HG03045 (cell line): Measurements from ENCODE around the gene IQCM.

Source experiments
- ATAC-seq: cut with Tn5 transposase; IDR thresholded peaks from one replicate; pipeline ENCODE4 v1.9.1; 2021; ENCODE audit warnings: mild to moderate bottlenecking, moderate library complexity; ENCODE audit not compliant: unreplicated experiment

Gene IQCM

DNA sequence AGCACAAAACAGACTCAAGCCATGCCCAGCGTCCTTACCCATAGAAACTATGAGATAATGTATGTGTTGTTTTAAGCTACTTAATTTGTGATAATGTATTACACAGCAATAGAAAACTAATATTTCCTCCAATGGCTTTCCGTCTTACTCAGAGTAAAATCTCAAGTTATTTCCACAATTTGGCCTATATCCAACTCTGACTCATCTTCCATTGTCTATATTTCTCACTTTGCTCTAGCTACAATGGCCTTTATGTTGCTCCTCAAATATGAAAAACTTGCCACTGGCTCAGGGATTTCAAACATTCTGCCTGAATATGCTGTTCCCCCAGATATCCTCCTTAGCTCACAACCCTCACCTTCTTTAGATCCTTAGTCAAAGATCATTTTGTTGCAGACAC, 31.6 kb downstream of the IQCM start:
- ATAC-seq: no peak

DNA sequence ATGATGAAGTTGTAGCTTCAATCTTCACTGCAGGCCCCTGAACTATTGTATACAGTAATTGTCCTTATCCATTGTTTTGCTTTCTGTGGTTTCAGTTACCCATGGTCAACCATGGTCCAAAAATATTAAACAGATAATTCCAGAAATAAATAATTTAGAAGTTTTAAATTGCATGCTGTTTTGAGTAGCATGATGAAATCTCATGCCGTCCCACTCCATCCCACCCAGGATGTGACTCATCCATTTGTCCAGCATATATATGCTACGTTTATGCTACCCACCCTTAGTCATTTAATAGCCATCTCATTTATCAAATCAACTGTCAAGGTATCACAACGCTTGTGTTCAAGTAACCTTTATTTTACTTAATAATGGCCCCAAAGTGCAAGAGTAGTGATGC, 34.5 kb downstream of the IQCM start:
- no peak for ATAC-seq

DNA sequence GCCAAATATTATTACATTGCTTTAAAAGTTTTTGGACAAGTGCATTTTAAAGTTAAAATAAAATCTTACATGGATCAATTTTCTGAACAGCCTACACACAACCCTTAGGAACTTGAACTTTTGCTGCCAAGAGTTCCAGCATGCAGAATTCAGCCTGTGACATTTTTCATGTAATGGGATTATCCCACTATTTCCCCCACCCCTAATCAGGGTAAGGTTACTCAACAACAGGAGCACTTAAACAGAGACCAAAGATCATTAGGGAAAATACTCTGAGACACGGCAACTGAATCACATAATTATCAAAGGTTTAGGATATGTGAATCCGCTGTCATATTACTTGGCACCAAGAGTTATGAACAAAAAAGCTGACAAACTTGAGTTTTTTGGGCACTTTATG, 47.2 kb downstream of the IQCM start:
- ATAC-seq: no peak

DNA sequence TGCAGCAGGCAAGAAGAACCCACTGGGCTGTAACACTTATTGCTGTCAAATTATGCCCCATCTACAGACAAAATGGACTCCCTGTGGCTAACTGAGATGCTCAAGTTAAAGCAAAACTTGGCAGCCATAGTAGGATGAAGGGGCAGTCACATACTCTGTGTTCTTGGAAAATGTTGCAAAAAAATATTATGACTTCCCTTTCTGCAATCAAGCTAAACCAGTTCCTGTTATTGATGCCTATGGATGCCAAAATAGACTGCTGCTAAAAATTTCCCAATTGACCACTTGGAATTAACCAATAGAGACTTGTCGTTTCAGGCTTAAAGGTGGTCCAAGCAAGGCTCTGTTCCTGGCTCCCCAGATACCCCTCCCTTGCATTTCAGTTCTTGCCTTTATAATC, 49.5 kb downstream of the IQCM start:
- no peak for ATAC-seq

DNA sequence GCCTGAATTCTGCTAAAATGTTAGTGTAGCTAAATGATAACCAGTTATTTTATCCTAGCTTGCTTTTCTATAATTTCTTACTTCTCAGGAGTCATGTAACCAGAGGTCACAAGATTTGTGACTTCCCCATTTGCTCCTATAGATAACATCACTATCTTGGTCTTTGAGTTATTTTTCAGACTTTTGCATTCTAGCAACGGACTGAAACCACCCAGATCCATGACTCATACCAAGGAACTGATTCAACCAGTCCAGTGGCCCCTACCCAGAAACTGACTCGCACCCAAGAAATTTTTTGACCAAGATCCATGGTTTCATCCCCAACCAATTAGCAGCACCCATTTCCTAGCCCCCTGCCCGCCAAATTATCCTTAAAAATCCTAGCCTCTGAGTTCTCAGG, 50.0 kb downstream of the IQCM start:
- ATAC-seq: no peak

DNA sequence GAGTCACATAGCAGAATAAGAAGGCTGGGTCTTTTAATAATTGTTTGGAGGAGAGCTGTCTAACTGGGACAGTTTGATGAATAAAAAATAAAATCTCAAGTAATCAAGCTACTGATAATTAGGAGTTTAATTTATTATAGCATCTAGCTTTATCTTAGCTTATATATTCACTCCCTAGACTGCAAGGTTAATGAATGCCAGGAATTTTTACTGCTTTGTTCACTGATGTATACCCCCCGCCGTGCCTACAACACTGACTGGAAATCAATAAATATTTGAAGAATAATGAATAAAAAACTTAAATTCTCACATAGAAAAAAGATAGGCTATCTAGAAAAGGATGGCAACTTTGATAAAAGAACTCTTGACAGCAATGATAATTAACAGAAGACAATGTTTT, 59.7 kb downstream of the IQCM start:
- no peak for ATAC-seq

DNA sequence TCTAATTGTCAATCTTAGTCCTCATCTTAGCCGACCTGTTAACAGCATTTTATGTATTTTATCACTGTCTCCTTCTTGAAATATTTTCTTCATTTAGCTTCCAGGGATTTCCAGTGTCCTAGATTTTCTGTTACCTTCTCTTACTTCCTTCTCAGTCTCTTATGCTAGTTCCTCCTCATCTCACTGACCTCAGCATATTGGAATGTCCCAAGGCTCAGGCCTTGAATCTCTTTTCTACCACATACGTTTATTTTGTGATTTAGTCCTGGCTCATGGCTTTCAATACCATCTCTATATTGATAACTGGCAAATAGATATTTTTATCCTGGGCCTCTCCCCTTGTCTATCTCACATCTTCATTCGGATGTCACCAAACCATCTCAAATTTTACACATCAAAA, 61.1 kb downstream of the IQCM start:
- no peak for ATAC-seq

DNA sequence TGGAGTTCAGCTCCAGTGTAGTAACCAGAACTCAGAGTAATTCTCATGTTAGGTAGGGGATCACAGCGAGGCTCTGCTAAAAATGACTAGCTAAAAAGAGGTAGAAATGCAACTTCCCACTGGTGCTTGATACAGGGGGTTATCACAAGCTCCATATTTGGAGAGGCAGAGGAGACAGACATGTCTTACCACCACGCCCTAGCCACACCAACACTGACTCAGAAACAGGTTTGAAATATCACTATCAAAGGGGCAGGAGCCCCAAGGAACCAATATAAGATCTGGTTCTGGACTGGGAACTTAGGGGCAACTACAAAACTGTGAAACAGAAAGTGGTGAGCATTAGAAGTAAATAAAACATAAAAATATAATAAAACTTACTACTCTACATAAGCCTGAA, 62.9 kb downstream of the IQCM start:
- no peak for ATAC-seq

DNA sequence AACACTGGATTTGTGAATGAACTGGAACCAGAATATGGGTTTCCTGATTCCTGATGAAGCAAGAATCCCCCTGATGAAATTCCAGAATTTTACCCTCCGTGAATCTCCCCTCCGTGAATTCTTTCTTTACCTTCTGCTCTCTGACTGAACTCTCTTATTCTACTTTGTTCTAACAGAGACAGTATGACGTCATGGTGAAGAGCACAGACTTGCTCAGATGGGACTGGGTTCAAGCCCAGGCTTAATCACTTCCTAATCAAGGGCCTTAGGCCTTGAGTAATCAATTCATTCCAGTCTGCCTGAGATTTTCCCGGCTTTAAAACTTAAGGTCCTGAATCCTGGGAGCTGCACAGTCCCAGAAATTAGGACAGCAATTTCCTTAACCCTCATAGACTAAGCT, 64.5 kb downstream of the IQCM start:
- ATAC-seq: no peak

DNA sequence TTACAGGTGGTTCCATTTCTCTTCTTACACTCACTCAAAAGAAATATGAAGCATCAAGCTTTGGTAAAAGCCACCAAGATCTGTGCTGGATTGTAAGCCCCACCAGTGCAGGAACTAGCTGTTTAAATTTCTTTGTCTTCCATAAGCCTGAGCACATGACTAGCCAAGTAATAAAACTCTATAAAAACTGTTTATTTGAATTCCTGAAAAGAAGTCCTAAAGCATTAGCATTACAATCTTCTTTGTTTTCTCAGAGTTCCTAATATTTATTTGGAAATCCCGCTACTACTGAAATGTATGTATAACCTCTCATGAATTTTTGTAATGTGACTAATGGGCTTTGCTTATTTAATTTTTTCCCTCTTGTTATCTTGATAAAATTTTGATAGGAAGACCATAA, 65.9 kb downstream of the IQCM start:
- no peak for ATAC-seq

DNA sequence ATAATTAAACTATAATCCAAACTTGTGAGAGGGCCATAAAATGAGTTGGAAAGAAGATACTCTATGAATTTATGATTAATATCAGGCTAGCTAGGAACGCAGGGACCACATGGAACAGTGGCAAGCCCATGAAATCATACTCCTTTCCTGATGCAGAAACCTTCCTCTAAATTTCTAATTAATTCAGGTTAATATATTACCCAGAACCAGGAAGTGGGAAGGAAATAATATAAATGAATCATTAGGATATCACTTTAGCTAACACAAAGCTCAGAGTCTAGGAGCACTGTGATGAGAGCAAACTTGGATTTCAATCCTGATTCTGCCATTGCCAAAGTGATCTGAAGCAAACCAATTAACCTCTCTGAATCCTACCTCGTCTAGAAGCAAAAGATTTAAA, 68.0 kb downstream of the IQCM start:
- ATAC-seq: no peak

DNA sequence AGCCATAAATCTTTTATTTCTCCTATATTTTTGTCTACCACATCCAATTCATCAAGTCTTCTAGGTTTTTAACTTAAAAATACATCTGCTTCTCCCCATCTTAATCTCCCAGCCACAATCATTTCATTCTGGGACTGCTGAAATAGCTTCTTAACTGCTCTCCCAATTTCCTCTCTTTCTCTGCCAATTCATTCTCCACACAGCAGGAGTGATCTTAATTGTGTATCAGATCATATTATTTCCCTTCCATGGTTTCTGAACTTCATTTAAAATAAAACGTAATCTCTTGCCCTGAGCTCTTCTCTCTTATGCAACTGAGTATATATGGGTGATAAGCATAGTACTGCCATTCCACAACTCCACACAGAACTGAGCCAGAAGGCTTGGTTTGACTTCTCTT, 69.4 kb downstream of the IQCM start:
- no peak for ATAC-seq

DNA sequence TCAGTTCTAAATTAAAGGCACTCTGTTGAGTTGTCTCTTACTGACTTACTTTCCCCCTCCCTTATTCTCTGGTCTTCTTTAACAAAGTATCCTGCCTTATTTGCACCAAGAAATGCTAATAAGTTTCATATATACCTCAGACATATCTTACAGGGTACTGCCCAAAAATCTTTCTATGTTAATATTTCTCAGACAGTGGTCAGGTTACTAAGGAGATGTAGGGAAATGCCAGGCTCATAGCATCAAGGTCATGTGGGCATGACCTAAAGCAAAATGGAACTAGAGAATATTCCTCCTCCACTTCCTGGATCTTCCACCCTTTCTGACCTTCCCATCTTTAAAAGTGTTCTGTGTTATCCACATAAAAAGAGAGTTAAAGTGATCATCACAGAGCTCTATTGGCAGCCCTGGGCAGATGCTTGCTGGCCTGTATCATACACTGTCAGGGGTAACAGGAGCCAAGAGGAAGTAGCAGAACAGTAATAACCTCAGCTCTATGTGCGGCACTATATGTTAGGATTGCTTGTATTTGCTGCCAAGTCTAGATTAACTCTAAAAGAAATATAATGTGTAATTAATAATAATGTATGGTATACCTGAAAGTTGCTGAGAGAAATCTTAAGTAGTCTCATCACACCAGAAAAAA, 74.3 kb downstream of the IQCM start:
- ATAC-seq: no peak

DNA sequence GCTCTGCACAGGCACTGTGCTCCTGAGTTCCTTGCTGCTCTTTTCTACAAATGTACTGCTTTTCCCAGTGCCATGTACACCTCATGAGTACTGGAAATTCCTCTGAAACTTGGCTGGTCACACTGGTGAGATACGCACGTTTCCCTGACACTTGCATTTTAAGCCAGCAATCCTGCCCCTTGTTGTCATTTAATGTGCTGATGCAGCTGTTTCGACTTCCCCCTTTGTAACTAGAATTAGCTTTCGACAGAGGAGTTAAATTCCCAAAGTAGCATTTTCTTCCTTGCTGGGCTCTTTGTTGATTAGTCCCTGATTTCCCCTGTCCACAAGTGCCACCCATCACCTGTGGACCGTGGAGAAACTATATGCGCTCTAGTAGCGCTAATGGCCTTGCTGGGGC, 77.5 kb downstream of the IQCM start:
- ATAC-seq: no peak

DNA sequence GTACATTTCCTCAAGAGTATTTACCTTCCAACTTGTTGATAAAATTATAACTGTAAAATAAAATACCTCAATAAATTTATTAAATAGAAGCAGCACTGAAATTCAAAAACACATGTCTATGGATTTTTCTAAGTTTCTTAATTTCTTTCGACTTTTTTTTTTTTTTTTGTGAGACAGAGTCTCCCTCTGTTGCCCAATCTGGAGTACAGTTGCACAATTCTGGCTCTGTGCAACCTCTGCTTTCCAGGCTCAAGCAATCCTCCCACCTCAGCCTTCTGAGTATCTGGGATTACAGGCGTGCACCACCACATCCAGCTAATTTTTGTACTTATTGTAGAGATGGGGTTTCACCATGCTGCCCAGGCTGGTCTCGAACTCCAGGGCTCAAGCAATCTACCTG, 79.8 kb downstream of the IQCM start:
- no peak for ATAC-seq

DNA sequence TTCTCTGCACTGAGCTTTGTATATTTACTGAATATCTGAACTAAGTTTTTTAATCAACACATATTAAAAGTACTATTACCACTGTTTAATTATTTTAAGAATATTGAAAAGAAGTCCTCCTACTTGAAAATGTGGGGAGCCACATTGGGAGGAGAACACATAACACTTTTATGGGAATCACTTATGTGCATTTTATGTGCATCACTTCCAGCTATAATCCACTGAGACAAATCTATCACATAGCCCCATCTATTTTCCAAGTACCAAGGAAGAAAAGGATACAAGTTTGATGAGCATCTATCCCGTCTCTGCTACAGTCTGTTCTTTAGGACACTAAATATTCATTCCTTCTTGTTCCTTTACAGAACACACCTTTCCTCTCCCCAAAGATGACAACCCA, 87.2 kb downstream of the IQCM start:
- ATAC-seq: no peak

DNA sequence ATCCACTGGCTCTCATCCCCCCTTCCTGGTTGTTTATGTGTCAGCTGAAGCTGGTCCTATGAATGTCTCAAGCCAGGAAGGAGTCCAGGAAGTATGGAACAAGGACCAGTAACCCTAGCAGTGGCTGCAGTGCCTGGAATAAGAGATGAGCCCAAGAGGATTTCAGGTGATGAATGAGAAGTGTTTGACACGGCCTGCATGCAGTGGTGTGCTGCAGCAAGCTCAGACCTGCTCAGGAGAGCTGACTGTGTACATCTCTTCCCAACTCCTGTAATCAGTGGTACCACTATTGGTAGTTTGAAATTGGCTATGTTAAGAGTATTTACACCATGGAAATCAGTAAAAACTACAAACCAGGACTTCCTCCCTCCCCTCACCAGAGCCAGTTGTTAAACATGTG, 88.0 kb downstream of the IQCM start:
- ATAC-seq: no peak

DNA sequence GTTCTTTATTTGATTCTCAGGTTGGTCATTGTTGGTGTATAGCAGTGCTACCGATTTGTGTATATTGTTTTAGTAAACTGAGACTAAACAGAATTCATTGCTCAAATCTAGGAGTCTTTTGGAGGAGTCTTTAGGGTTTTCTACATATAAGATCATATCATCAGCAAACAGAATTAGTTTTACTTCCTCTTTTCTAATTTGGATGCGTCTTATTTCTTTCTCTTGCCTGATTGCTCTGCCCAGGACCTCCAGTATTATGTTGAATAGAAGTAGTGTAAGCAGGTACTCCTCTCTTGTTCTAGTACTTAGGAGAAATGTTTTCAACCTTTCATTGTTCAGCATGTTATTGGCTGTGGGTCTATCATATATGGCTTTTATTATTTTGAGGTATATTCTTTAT, 92.6 kb downstream of the IQCM start:
- ATAC-seq: no peak

DNA sequence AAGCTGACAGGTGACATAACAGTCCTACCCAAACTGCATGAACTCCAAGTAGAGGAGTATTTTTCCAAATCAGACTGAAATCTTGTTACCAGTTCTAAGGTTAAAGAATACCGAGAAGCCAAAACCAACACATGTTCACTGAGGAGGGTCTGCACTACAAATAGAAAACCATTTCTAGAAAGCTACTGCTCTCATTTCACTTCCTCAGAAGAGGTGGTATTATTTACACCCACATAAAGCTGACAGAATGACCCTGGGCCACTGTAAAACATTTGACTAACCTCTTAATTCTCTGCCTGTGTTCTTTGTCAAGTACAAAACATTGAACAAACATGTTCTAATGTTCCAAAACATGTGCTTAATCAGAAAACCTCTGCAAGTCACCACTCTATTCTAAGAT, 95.8 kb downstream of the IQCM start:
- no peak for ATAC-seq

DNA sequence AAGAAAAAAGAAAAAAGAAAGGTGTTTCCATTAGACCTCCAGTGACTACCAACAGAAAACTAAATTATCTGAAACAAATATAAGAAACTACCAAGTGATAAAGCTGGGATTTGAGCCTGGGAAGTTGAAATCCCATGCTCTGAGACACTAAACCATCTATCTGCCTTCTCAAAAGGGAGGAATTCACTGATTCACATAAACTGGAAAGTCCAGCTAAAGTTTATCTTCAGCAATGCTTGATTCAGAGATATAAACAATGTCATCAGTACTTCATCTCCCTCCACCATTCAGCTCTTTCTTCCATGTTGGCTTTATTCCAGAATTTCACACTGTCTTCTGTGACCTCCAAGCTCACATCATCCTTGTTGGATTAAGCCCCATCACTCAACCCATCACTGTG, 96.3 kb downstream of the IQCM start:
- ATAC-seq: no peak

DNA sequence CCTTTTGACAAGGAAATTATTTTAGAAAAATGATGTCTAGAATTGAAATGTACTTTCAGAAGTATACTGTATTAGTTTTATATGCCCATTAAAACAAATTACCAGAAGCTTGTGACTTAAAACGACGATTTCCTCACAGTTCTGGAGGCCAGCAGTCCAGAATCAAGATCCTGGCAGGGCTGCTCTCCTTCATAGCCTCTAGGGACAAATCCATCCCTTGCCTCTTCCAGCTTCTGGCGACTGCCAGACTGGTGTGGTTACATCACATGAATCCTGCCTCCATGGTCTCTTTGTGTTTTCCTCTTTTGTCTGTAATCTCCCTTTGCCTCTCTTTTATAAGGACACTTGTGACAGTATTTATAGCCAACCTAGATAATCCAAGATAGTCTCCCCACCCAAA, 97.1 kb downstream of the IQCM start:
- ATAC-seq: no peak

DNA sequence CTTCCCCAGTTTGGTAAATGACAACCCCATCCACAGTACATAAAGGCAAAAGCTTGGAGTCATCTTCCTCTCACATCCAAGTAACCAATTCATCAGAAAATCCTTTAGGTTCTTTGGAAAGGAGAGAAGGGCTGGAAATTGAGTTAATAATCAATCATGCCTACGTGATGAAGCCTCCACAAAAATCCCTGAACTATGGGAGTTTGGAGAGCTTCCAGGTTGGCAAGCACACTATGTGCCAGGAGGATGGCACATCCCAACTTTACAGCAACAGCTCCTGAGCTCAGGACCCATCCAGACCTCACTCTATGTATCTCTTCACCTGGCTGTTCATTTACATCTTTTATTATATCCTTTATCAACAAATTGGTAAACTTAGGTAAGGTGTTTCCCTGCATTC, 98.9 kb downstream of the IQCM start:
- no peak for ATAC-seq

DNA sequence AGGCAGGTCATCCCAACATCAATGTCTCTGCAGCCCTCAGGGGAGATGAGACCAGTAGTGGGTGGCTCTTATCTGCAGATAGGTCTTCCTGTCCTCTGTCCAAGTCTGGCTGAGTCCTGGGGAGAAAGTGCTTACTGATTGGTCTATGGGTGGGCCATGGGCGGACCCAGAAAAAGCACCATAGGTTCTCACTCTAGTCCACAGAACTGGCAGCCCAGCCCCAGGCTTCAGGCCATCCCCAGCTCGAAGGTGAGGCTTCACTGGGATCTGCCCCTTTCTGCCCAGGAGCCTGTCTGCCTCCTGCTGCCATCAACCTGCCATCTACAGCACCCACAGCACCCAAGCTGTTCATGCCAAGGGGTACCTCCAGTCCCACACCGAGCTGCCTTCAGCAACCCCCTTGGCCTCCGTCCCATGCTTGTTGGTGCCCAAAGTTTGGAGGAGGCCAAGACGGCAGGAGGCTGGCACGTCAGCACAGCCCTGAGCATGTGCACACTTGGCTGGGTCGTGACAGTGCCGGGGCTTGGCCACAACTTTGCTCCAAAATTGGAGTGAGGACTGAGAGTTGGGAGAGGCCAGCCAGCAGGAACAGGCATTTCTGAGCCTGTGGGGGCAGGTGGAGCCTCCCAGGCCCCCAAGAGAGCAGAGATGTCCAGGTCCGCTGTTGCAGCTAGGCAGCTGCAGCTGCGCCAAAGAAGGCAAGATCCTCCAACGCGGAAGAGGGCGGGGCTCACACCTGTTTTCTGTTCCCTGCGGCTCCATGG, 99.6 kb downstream of the IQCM start:
- no peak for ATAC-seq
